Pancreas (tissue), 10 donors: ENCODE measurements around the gene CD93. TPM values are rescaled to one million over a fixed set of nuclear protein-coding genes. Genes with fewer than 3 reads are reported as not detected.

Experiments used
- ATAC-seq, 4 donors: fragments of 200-7000 bp; cut with Tn5 transposase; one replicate each; pipeline versions ENCODE4 v1.8.0 to v1.9.1; 2020; ENCODE audit warnings: mild to moderate bottlenecking in 4 of 4, moderate library complexity in 4 of 4
- DNase-seq, 6 donors: peaks; one replicate each; pipeline ENCODE4 v3.0.0-alpha.2; 2020
- FAIRE-seq: peaks from 2 replicates; lab custom pipeline; 2012; peaks lifted over from hg19 to GRCh38; lab: Jason Lieb, UNC
- H3K27ac ChIP-seq, 4 donors: fragments of 200-600 bp; sonication (generic); 1 replicate in 3 of 4; 2 replicates in 1 of 4; pipeline versions ENCODE4 v1.5.0 to v1.8.0; 2020
- H3K27me3 ChIP-seq, 4 donors: fragments of 200-600 bp; one replicate each; pipeline ENCODE4 v1.8.0; 2021
- H3K36me3 ChIP-seq, 3 donors: fragments of 200-600 bp; sonication (generic) in 1 of 3; one replicate each; pipeline versions ENCODE4 v1.5.0 to v1.8.0; 2020 to 2021
- H3K4me1 ChIP-seq, 3 donors: fragments of 200-600 bp; one replicate each; pipeline ENCODE4 v1.8.0; 2021
- H3K4me3 ChIP-seq, 4 donors: fragments of 200-600 bp; sonication (generic) in 2 of 4; one replicate each; pipeline versions ENCODE4 v1.5.0 to v1.8.0; 2020 to 2021
- H3K9me3 ChIP-seq, 4 donors: fragments of 200-600 bp; one replicate each; pipeline ENCODE4 v1.8.0; 2021
- WGBS, 2 donors: extraction: QIAGEN DNeasy Blood & Tissue Kit; methylation state at CpG; one replicate each; pipeline ENCODE4 v1.1.7; 2013; 5-methylcytosine and 5-hydroxymethylcytosine counted together
- intact Hi-C, 3 donors: fragments of 100-400 bp; cut with DNase I; formaldehyde crosslinking; loops; one replicate each; pipeline versions ENCODE4 v1.11.1 to v1.14.2; 2022
- polyA plus RNA-seq, 2 donors: library from polyadenylated mRNA; stranded (reverse); fragments of 200-250 nt; gene quantifications; one replicate each; pipeline ENCODE4 v1.2.3, GENCODE V29; 2013
- total RNA-seq, 6 donors: library from RNA; stranded (reverse); fragmentation: NEBNext Ultra II Directional in 4 of 6; extraction: Animal tissue kit (Norgen Biotek cat#: 25700) in 4 of 6; gene quantifications; one replicate each; pipeline versions ENCODE4 v1.2.1 to v1.2.4, GENCODE V29; 2021 to 2023
- TF ChIP-seq, protein P1 (sequence below), 4 donors: fragments of 200-600 bp; sonication (generic) in 3 of 4; IDR thresholded peaks; one replicate each; pipeline versions ENCODE4 v1.5.0 to v1.8.0; 2021; ENCODE audit warnings: antibody characterized with exemption in 4 of 4
- donor health status: healthy with polysubstance abuse.
- donor health status: DM: no; HTN: no; CAD: no; lungs with moderate emphysema.
- donor health status: DM: no; HTN: no; CAD: no.
- donor health status: control.
- donor health status: control.
- donor health status: Bipolar disorder and iron deficiency.
- donor health status: DM: yes; HTN: yes; CAD: no.
- donor health status: DM: no; HTN: no; CAD: no.
- donor health status: DM: no; HTN: no; CAD: no.
- donor health status: DM: yes; HTN: yes; CAD: no.

CD93 gene
- total and polyA plus RNA-seq, 8 donors = 2.8 to 18.2 (median 6.0) TPM

DNA sequence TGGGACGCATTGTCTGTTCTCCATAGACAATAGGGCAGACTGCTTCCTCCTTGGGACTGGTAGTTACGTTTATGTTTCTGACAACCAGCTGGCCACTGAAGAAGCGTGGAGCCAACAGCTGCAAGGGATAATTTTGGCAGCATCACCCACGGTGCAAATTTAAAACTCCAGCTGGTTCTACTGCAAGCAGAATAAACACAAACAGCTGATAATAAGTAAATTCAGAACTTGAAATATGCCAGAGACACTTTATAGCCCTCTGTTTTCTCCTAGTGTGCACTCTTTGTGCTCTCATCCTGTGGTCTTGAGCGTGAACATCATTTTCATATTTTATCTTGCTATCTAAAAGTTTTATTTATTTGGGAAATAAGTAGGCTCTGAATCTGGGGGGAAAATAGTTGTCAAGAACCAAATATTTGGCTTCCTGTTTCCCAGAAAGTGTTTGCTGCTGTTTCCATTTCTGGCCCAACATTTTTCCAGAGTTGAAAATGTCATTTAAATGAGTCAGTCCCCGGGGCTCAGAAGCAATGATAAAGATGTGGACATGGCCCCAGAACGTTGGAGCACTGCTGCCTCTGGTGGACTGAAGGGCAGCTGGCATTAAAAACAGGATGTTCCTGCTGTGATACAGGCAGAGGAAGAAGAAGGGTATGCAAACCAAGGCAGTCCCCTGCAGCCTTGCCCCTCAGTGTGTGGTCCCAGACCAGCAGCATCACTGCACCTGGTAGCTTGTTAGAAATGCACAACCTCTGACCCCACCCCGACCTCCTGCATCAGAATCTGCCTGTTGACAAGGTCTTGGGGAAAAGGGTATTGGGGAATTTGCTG is 24.2 kb downstream of the CD93 start:
- TF ChIP-seq, protein P1, sequence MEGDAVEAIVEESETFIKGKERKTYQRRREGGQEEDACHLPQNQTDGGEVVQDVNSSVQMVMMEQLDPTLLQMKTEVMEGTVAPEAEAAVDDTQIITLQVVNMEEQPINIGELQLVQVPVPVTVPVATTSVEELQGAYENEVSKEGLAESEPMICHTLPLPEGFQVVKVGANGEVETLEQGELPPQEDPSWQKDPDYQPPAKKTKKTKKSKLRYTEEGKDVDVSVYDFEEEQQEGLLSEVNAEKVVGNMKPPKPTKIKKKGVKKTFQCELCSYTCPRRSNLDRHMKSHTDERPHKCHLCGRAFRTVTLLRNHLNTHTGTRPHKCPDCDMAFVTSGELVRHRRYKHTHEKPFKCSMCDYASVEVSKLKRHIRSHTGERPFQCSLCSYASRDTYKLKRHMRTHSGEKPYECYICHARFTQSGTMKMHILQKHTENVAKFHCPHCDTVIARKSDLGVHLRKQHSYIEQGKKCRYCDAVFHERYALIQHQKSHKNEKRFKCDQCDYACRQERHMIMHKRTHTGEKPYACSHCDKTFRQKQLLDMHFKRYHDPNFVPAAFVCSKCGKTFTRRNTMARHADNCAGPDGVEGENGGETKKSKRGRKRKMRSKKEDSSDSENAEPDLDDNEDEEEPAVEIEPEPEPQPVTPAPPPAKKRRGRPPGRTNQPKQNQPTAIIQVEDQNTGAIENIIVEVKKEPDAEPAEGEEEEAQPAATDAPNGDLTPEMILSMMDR (IDR thresholded peaks at IDR 0.05) = peak in 1 of 4 donors; percentile 11
- no peaks in the 10 kb centered on the region for H3K9me3 ChIP-seq
- DNase-seq (peak in 1 of 6 donors; percentile 20), FAIRE-seq (no peak), ATAC-seq (peak in 3 of 4 donors; percentile 60 to 76 (median 60))
- no peak overlapping the region for H3K4me3 ChIP-seq
- H3K27ac ChIP-seq = no peak overlapping the region
- H3K4me1 ChIP-seq = no peaks in the 10 kb centered on the region
- WGBS, 2 donors = 33 to 34% methylated on average over 8 of the region's 8 CpGs
- no peaks in the 10 kb centered on the region for H3K36me3 ChIP-seq
- intact Hi-C loops = no loop called here
- no peaks in the 10 kb centered on the region for H3K27me3 ChIP-seq

DNA sequence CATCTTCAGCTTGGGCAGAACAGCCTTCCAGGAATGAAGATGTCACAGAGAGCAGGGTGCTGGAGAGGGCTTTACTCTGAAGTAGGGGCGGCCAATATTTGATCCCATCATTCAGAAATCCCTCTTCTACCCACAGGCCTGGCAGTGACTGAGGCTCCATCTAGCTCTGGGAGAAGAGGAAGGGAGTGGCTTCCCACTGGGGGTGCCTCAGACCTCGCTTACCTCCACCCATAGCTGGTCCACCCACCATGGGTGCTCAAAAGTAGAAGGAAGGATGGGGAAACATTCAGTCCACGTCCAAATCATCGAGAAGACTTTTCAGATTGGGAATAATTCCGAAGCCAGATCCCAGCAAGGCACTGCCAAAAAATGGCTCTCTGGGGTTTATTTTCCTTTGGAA is 24.9 kb downstream of the CD93 start:
- intact Hi-C loops = no loop called here
- no peak for ATAC-seq
- no peak overlapping the region for H3K4me3 ChIP-seq
- TF ChIP-seq, protein P1 (IDR thresholded peaks at IDR 0.05) = no peak
- DNase-seq = no peak
- H3K9me3 ChIP-seq = no peaks in the 10 kb centered on the region
- H3K36me3 ChIP-seq = no peaks in the 10 kb centered on the region
- no peak for FAIRE-seq
- 62 to 78% methylated on average over 5 of the region's 5 CpGs for WGBS, 2 donors
- no peaks in the 10 kb centered on the region for H3K4me1 ChIP-seq
- H3K27ac ChIP-seq = no peak overlapping the region
- H3K27me3 ChIP-seq = no peaks in the 10 kb centered on the region

DNA sequence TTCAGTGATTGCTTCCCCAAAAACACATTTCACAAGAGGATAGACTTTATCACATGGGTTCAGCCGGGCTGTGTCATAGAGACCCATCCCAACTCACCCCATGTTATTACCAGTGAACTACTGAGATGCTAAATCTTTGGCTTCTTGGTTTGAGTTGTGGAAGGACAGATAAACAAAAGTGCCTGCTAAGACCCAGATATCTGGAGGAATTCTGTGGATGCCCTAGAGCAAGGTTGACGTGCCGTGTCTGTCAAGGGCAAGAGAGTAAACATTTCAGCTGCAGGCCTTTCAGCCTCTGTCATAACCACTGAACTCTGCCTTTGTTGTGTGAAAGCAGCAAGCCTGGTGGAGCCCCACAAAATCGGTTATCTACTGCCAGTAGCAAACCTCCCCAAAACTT is 25.5 kb downstream of the CD93 start:
- Histone ChIP-seq H3K27me3 (no peaks in the 10 kb centered on the region), H3K36me3 (no peaks in the 10 kb centered on the region), H3K4me3 (no peak overlapping the region), H3K4me1 (no peaks in the 10 kb centered on the region), H3K9me3 (no peaks in the 10 kb centered on the region), H3K27ac (no peak overlapping the region)
- intact Hi-C loops = no loop called here
- FAIRE-seq = no peak
- no peak for ATAC-seq
- no peak for DNase-seq
- TF ChIP-seq, protein P1 (IDR thresholded peaks at IDR 0.05) = no peak
- 71 to 75% methylated on average over 4 of the region's 4 CpGs for WGBS, 2 donors

DNA sequence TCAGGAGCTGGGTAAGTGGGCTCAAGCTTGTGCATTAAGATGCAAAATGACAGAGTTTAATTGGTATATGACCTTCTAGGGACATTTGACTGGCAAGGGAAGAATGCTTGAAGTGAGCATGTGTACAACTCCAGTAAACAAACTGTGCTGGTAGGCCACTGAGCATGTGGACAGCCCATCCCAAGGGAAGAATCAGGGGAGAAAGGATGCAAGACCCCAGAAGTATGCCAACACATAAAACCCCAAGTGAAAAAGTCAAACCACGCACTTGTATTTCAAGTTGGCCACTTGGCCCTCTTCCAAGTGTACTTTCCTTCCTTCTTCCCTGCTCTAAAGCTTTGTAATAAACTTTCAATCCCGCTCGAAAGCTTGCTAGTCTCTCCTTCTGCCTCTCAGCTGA is 26.3 kb downstream of the CD93 start:
- WGBS, 2 donors = 57 to 69% methylated on average over 3 of the region's 3 CpGs

More for the DNA sequence above, 26.3 kb downstream of the CD93 start:
- ATAC-seq (no peak), FAIRE-seq (no peak), DNase-seq (no peak)
- no peak overlapping the region for H3K4me3 ChIP-seq
- no peaks in the 10 kb centered on the region for H3K27me3 ChIP-seq
- H3K4me1 ChIP-seq = no peaks in the 10 kb centered on the region
- no peaks in the 10 kb centered on the region for H3K9me3 ChIP-seq
- H3K36me3 ChIP-seq = no peaks in the 10 kb centered on the region
- TF ChIP-seq, protein P1 (IDR thresholded peaks at IDR 0.05) = no peak
- H3K27ac ChIP-seq = no peak overlapping the region
- intact Hi-C loops = no loop called here
